GM13977 (cell line): ENCODE results near the gene RBBP8.

ENCODE experiments used
- DNase-seq: peaks from one replicate; pipeline ENCODE4 v3.0.0; 2012; ENCODE audit warnings: low spot score
- in situ Hi-C: fragments of 300-500 bp; cut with MboI; formaldehyde crosslinking; loops from one replicate; pipeline ENCODE4 v1.12.0; 2022; ENCODE audit warnings: low sequenced_read_pairs, low pct_unique_long_range_greater_than_20kb, mixed read lengths, inconsistent platforms; ENCODE audit not compliant: unreplicated experiment
- TF ChIP-seq, protein P1 (sequence below): IDR thresholded peaks from 2 replicates; pipeline ENCODE4 v1.5.1; 2012; ENCODE audit warnings: mild to moderate bottlenecking, control low read depth; ENCODE audit not compliant: insufficient read depth; ENCODE audit errors: extremely low read depth, missing control alignments

RBBP8 gene

DNA sequence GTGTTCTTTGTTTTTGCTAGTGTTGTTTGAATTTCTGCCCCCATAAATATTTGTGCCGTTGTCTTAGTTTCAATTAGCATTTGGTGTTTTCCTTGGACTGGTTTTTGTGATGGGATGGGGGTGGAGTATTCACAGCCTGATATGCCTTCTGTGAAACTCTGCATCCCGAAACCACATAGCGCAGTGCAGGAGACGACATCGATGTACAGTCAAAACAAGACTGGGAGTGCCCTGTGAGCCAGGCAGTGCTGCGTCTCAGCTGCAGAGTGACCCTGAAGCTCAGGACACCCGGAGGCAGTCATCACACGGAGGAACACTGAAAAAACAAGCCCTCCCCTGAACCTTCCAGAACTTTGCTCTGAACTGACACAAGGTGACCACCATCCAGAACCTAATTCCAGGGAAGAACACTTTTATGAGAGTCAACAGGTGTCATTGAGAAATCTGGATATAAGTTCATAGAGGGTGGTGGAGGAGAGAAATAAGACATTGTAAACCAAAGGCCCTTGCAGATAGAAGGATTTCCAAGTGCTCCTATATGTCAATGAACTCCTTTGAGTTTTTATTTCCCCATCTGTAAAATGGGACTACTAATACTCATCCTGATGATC lies 141.0 kb downstream of the RBBP8 start:
- TF ChIP-seq, protein P1, sequence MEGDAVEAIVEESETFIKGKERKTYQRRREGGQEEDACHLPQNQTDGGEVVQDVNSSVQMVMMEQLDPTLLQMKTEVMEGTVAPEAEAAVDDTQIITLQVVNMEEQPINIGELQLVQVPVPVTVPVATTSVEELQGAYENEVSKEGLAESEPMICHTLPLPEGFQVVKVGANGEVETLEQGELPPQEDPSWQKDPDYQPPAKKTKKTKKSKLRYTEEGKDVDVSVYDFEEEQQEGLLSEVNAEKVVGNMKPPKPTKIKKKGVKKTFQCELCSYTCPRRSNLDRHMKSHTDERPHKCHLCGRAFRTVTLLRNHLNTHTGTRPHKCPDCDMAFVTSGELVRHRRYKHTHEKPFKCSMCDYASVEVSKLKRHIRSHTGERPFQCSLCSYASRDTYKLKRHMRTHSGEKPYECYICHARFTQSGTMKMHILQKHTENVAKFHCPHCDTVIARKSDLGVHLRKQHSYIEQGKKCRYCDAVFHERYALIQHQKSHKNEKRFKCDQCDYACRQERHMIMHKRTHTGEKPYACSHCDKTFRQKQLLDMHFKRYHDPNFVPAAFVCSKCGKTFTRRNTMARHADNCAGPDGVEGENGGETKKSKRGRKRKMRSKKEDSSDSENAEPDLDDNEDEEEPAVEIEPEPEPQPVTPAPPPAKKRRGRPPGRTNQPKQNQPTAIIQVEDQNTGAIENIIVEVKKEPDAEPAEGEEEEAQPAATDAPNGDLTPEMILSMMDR, result no peak
- in situ Hi-C loops, result no loop called here
- no peak for DNase-seq
